Measurements from ENCODE around the gene SPIRE2.

Gene SPIRE2

DNA sequence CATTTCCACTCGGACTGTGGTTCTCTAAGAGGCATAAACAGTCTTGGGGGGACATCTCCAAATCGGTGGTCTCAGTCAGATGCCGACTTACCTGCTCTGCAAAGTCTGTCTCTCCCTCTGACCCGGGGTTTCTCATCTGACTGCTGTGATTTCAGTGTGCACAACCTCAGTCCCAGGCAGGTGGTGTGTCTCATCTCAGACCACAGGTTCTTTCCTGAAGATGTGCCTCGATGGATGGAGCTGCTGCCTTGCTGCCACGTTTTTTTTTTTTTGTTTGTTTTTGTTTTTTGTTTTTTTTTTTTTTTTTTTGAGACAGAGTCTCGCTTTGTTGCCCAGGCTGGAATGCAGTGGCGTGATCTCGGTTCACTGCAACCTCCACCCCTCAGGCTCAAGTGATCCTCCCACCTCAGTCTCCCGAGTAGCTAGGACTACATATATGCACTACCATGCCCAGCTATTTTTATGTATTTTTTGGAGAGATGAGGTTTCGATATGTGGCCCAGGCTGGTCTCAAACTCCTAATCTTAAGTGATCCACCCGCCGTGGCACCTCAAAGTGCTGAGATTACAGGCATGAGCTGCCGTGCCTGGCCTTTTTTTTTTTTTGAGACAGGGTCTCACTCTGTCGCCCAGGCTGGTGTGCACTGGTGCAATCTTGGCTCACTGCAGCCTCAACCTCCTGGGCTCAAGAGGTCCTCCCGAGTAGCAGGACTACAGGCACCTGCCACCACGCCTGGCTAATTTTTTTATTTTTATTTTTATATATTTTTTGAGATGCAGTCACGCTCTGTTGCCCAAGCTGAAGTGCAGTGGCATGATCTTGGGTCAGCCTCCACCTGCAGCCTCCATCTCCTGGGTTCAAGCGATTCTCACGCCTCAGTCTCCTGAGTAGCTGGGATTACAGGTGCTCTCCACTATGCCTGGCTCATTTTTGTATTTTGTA lies 15.4 kb downstream of the SPIRE2 start:
- no peak overlapping the region for H3K9ac ChIP-seq (ENCODE audit: low read depth, low read length)
- no peaks in the 10 kb centered on the region for H3K36me3 ChIP-seq (ENCODE audit: insufficient read depth, low read length)
- no peak overlapping the region for H3K4me3 ChIP-seq (ENCODE audit: low read length)
- H3K9me3 ChIP-seq (replicated peaks; ENCODE audit: low read length): no peaks in the 10 kb centered on the region
- H3K4me2 ChIP-seq (ENCODE audit: low read length): no peak overlapping the region
- H3K27me3 ChIP-seq (ENCODE audit: control insufficient read depth, insufficient read depth, low read length): no peaks in the 10 kb centered on the region
- peaks cover 3% of the 10 kb centered on the region for H3K4me1 ChIP-seq (ENCODE audit: control insufficient read depth, insufficient read depth, low read length)

DNA sequence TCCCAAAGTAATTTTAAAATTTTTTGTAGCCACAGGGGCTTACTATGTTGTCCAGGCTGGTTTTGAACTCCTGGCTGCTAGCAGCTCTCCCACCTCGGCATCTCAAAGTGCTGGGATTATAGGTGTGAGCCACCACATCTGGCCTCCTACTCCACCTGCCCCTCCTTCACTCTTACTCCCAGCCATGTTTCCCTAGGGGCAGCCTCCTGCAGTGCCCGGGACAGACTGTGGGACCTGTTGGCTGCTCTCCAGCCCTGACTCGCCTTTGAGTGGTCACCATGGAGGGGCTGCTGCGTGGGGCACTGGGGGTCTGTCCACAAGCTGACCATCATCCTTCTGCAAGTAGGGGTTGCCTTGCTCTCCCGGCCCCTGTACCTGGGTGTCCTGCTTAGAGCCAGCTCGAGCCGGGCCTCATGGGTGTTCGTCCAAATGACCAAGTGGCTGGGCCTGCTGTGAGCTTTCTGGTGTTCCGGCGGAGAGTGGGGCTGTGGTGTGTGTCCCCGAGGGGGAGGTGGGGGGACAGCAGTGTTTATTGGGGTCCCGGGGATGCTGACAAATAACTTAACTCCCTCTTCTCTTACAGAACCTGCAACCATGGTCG lies 16.6 kb downstream of the SPIRE2 start:
- H3K9ac ChIP-seq (ENCODE audit: low read depth, low read length): no peak overlapping the region
- no peaks in the 10 kb centered on the region for H3K9me3 ChIP-seq (replicated peaks; ENCODE audit: low read length)
- no peaks in the 10 kb centered on the region for H3K36me3 ChIP-seq (ENCODE audit: insufficient read depth, low read length)
- no peak overlapping the region for H3K4me3 ChIP-seq (ENCODE audit: low read length)
- no peak overlapping the region for H3K4me2 ChIP-seq (ENCODE audit: low read length)
- peaks cover 3% of the 10 kb centered on the region for H3K4me1 ChIP-seq (ENCODE audit: control insufficient read depth, insufficient read depth, low read length)
- H3K27me3 ChIP-seq (ENCODE audit: control insufficient read depth, insufficient read depth, low read length): no peaks in the 10 kb centered on the region

DNA sequence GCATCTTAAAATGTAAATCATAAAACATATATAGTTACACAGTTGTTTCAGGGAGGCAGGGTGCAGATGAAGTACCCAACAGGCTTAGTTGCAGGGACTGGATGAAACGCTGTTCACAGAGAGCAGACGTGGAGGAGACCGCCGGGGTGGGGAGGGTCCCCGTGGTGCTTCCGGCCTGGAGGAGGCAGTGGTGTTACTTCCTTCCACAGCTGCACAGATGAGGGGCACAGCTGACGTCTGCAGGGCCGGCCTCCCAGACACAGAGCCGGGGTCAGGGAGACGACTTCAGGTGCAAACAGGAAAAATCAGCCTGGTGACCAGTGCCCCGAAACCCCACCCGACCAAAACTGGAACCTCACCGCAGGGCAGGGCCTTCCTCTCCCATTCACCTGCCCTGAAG lies 17.1 kb downstream of the SPIRE2 start:
- Histone ChIP-seq H3K4me3 (ENCODE audit: low read length) (no peak overlapping the region), H3K4me1 (ENCODE audit: control insufficient read depth, insufficient read depth, low read length) (peaks cover 3% of the 10 kb centered on the region), H3K4me2 (ENCODE audit: low read length) (no peak overlapping the region), H3K9me3 (replicated peaks; ENCODE audit: low read length) (no peaks in the 10 kb centered on the region), H3K9ac (ENCODE audit: low read depth, low read length) (no peak overlapping the region), H3K36me3 (ENCODE audit: insufficient read depth, low read length) (no peaks in the 10 kb centered on the region), H3K27me3 (ENCODE audit: control insufficient read depth, insufficient read depth, low read length) (no peaks in the 10 kb centered on the region)

DNA sequence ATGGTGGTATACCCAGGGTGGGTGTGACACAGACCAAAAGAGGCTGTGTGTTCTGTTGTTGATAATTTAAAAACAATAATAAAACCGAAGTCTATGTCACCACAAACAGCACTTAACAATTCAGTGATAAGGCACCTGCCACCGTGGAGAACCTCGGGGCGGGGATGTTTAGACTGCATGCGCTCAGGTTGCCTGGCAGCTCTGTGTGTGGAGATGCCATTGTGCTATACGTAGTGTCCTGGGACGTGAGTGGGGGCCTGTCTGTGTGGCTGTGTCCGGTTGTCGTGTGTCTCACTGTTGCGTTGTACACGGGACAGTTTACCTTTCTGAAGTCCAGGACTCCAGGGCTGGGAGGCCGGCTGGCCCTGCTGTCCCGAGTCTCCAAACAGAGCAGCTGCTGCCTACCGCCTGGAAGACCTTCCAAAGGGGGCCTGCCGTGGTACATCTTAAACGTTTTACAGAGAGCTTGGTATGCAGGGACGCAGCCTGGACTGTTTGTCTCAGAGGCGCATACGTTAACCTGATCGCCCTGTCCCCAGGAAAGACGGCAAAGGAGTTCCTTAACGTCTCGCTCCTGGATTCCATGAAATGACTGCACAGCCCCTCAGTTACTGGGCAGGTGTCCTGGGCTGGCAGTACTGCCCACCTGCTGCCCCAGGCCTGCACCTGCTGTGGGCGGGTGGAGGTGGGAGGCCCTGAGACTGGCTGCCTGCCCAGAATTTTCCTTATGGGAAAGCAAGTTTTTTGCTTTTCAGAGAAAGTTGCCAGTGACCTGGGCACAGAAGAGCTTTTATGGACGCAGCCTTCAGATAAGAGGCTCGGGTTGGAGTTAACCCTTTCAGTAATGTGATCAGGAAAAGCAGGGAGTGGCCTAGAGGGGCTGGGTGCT lies 19.0 kb downstream of the SPIRE2 start:
- H3K9me3 ChIP-seq (replicated peaks; ENCODE audit: low read length): no peaks in the 10 kb centered on the region
- H3K4me3 ChIP-seq (ENCODE audit: low read length): no peak overlapping the region
- peaks cover 3% of the 10 kb centered on the region for H3K4me1 ChIP-seq (ENCODE audit: control insufficient read depth, insufficient read depth, low read length)
- no peaks in the 10 kb centered on the region for H3K27me3 ChIP-seq (ENCODE audit: control insufficient read depth, insufficient read depth, low read length)
- no peak overlapping the region for H3K9ac ChIP-seq (ENCODE audit: low read depth, low read length)
- no peak overlapping the region for H3K4me2 ChIP-seq (ENCODE audit: low read length)
- H3K36me3 ChIP-seq (ENCODE audit: insufficient read depth, low read length): no peaks in the 10 kb centered on the region

DNA sequence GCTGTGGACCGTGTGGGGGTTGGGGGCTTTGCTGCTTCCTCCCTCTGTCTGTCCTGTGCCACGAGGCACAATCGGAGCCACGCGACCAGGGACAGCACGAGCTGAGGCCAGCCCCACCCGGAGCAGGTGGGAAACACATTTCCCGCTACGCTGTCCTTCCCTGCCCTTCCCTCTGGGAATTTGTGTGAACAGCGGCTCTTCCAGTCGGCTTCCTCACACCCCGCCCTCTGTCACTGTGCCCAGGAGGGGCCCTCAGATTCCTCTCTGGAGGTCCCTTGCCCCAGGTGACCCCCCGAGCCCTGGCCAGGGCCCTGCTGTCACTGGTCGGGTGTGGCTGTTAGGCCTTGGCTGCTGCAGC lies 19.6 kb downstream of the SPIRE2 start:
- Histone ChIP-seq H3K9ac (ENCODE audit: low read depth, low read length) (no peak overlapping the region), H3K9me3 (replicated peaks; ENCODE audit: low read length) (no peaks in the 10 kb centered on the region), H3K4me1 (ENCODE audit: control insufficient read depth, insufficient read depth, low read length) (peaks cover 3% of the 10 kb centered on the region), H3K4me3 (ENCODE audit: low read length) (no peak overlapping the region), H3K4me2 (ENCODE audit: low read length) (no peak overlapping the region), H3K36me3 (ENCODE audit: insufficient read depth, low read length) (no peaks in the 10 kb centered on the region), H3K27me3 (ENCODE audit: control insufficient read depth, insufficient read depth, low read length) (no peaks in the 10 kb centered on the region)

DNA sequence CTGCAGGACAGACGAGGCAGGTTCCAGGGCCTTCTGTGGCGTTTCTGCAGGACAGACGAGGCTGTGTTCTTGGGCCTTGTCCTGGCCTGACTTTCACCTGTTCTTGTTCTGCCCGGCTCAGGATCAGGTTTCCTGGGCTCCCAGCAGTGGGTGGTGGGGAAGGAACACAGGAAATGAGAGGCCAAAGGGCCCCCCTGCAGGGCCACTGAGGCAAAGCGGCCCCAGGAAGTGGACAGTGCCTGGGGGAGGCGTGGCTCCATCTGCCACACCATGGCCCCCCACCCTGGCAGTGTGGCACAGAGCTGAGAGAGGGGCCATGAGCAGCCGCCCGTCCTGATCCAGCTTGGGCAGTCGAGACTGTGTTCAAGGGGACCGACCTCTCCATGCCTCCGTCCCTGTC lies 20.7 kb downstream of the SPIRE2 start:
- Histone ChIP-seq H3K4me3 (ENCODE audit: low read length) (no peak overlapping the region), H3K9me3 (replicated peaks; ENCODE audit: low read length) (no peaks in the 10 kb centered on the region), H3K9ac (ENCODE audit: low read depth, low read length) (no peak overlapping the region), H3K27me3 (ENCODE audit: control insufficient read depth, insufficient read depth, low read length) (no peaks in the 10 kb centered on the region), H3K36me3 (ENCODE audit: insufficient read depth, low read length) (no peaks in the 10 kb centered on the region), H3K4me1 (ENCODE audit: control insufficient read depth, insufficient read depth, low read length) (no peaks in the 10 kb centered on the region), H3K4me2 (ENCODE audit: low read length) (no peak overlapping the region)

DNA sequence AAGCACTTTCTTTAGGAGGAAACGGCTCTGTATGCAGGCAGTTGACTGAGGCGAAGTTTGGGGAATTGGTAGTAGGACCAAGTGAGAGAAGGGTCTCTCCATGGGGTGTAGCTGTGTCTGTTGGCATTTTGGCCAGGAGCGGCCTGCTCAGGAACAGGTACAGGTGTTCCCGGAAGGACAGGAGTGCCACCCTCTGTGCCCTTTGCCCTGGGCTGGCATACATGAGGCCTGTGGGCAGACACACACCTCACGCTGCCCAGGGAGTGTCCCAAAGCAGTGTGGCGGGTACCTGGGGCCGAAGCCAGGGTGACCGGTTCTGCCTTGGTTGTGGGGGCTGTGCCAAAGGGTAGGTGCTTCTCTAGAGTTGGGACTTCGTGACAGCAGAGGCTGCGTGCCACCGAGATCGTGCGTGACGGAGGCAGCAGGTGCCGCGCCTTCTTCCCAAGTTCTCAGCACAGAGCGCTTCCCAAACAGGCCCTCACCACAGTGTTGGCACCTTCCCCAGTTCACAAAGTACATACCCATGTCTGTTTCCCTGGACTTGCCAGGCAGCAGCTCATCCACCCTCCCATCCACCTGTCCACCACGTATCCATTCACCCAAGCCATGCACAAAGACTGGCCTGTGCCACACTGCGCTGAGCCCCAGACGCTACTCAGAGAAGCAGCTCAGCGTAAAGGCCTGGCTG lies 25.2 kb downstream of the SPIRE2 start:
- Histone ChIP-seq H3K4me1 (ENCODE audit: control insufficient read depth, insufficient read depth, low read length) (no peaks in the 10 kb centered on the region), H3K36me3 (ENCODE audit: insufficient read depth, low read length) (no peaks in the 10 kb centered on the region), H3K4me2 (ENCODE audit: low read length) (no peak overlapping the region), H3K4me3 (ENCODE audit: low read length) (no peak overlapping the region), H3K27me3 (ENCODE audit: control insufficient read depth, insufficient read depth, low read length) (no peaks in the 10 kb centered on the region), H3K9ac (ENCODE audit: low read depth, low read length) (no peak overlapping the region), H3K9me3 (replicated peaks; ENCODE audit: low read length) (no peaks in the 10 kb centered on the region)

DNA sequence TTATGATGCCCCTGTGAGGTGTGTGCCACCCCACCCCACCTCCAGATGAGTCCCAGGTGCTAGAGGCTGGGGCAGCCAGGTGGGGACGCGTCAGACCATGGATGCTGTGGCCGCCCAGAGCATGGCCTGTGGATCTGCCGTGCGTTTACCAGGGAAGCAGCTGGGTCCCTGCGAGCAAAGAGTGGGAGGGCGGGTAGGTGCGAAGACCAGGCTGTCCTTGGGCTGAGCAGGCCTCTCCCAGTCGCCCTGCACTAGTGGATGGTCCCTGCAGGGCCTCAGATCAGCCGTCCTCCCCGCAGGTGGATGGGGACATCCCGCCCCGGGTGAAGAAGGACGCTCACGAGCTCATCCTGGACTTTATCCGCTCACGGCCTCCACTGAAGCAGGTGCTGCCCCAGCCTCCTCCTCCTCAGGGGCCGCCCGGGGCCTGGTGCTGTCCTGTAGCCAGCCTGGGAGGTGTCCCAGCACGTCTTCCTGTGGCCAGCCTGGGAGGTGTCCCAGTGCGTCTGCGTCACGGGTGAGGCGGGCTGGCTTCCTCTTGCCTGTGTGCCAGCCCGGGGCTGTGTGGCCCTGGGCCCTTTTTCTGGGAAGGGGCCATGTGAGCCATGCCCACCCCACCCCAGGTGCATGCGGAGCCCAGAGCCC lies 27.1 kb downstream of the SPIRE2 start:
- H3K27me3 ChIP-seq (ENCODE audit: control insufficient read depth, insufficient read depth, low read length): no peaks in the 10 kb centered on the region
- H3K4me2 ChIP-seq (ENCODE audit: low read length): no peak overlapping the region
- no peak overlapping the region for H3K4me3 ChIP-seq (ENCODE audit: low read length)
- H3K4me1 ChIP-seq (ENCODE audit: control insufficient read depth, insufficient read depth, low read length): no peaks in the 10 kb centered on the region
- H3K9me3 ChIP-seq (replicated peaks; ENCODE audit: low read length): no peaks in the 10 kb centered on the region
- H3K9ac ChIP-seq (ENCODE audit: low read depth, low read length): no peak overlapping the region
- no peaks in the 10 kb centered on the region for H3K36me3 ChIP-seq (ENCODE audit: insufficient read depth, low read length)

DNA sequence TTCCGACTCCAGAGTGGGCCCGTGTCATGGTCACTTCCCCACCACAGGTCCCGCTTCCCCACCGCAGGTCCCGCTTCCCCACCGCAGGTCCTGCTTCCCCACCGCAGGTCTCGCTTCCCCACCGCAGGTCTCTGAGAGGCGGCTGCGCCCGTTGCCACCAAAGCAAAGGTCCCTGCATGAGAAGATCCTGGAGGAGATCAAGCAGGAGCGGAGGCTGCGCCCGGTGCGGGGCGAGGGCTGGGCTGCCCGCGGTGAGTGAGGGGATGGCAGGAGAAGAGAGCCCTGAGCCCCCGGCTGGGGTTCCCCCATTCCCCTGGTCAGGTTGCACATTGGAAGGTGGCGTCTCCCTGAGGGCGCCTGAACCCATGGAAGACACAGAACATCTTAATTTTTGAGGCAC lies 27.7 kb downstream of the SPIRE2 start:
- Histone ChIP-seq H3K27me3 (ENCODE audit: control insufficient read depth, insufficient read depth, low read length) (no peaks in the 10 kb centered on the region), H3K9me3 (replicated peaks; ENCODE audit: low read length) (no peaks in the 10 kb centered on the region), H3K36me3 (ENCODE audit: insufficient read depth, low read length) (no peaks in the 10 kb centered on the region), H3K4me2 (ENCODE audit: low read length) (no peak overlapping the region), H3K4me1 (ENCODE audit: control insufficient read depth, insufficient read depth, low read length) (no peaks in the 10 kb centered on the region), H3K4me3 (ENCODE audit: low read length) (no peak overlapping the region), H3K9ac (ENCODE audit: low read depth, low read length) (no peak overlapping the region)

DNA sequence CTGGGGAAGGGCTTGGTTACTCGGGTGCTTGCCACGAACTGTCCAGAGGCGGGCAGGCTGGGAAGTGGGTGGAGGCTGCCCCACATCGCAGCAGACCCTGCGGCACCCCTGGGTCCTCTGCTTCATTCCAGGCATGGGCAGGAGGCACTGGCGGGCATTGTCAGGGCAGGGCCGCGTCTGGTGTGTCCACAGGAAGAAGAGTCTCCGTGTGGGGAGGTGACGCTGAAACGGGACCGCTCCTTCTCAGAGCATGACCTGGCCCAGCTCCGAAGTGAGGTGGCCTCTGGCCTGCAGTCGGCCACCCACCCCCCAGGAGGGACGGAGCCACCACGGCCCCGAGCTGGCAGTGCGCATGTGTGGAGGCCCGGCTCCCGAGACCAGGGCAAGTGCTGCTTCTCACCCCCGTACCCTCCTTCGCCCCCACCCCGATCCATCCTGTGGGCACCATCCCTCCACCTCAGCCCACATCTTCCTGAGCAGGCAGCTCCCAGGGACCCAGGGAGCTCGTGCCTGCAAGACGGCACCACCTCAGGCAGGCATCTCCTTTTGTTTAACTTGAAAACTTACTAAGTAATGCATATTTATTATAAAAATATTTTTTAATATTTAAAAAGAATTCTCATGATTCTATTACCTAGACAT lies 30.8 kb downstream of the SPIRE2 start:
- Histone ChIP-seq H3K4me3 (ENCODE audit: low read length) (no peak overlapping the region), H3K9ac (ENCODE audit: low read depth, low read length) (no peak overlapping the region), H3K9me3 (replicated peaks; ENCODE audit: low read length) (no peaks in the 10 kb centered on the region), H3K4me2 (ENCODE audit: low read length) (no peak overlapping the region), H3K27me3 (ENCODE audit: control insufficient read depth, insufficient read depth, low read length) (no peaks in the 10 kb centered on the region), H3K4me1 (ENCODE audit: control insufficient read depth, insufficient read depth, low read length) (peaks cover 8% of the 10 kb centered on the region), H3K36me3 (ENCODE audit: insufficient read depth, low read length) (no peaks in the 10 kb centered on the region)

Measured in skeletal muscle satellite cell (primary cell).